Measurements from ENCODE around the gene SLC24A3.

Gene SLC24A3

DNA sequence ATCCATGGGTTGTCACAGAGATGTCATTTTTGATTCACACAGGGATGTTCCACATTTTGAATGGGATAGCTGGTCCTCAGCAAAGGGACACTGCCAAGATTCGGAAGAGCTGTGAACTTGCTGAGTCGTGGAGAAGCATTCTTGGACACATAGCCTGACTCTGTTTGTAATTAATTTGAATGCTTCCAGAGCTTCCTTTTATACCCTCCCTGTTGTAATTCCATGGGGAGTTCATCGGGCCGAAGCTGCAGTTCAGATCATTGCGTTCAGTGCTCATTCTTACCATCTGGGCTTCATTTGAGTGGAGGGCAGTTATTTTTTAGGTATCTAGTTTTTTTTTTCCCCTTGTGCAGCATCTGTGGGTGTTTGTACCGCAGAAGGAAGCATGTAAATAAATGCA, 126.5 kb downstream of the SLC24A3 start:
- H3K36me3 ChIP-seq, result no peaks in the 10 kb centered on the region

DNA sequence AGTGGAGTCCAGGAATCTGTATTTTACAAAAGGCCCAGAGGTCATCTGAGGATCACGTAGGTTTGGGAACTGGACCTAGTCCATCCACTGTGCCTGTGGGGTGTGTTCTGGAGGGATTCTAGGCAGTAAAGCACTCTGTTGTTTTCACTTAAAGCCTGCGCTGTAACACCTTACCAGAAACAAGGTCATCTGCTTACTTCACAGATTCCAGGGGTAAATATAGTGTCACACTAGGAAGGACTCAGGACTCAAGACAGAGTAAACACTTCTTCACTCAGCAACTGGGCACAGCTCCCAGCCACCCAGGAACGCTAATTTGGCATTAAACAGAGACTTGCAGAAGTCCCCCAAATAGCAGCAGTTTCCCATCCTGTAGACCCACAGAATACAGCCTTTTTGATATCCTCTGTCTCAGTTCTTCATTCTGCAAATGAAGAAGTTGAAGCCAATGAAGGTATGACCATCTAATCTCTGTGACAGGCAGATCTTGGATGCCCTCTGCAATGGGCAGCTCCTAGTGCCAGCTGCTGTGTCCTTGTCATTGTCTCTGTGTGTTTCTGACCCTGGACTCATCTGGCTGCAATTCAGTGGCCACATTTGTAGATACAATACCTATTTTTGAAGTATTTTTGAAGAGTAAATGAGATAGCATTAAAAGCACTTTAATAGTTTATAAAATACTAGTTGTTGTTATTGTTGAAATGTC, 129.1 kb downstream of the SLC24A3 start:
- Histone ChIP-seq H3K27me3 (no peaks in the 10 kb centered on the region), H3K4me3 (ENCODE audit: low read depth in 1 of 2, low read length in 1 of 2) (no peak overlapping the region), H3K36me3 (no peaks in the 10 kb centered on the region), H3K4me1 (ENCODE audit: control insufficient read depth in 1 of 2, insufficient read depth in 1 of 2, low read depth in 1 of 2, low read length in 1 of 2) (peaks cover 0 to 6% of the 10 kb centered on the region in 2 experiments), H3K9me3 (no peaks in the 10 kb centered on the region), H3K27ac (no peak overlapping the region)
- TF ChIP-seq, protein P1, sequence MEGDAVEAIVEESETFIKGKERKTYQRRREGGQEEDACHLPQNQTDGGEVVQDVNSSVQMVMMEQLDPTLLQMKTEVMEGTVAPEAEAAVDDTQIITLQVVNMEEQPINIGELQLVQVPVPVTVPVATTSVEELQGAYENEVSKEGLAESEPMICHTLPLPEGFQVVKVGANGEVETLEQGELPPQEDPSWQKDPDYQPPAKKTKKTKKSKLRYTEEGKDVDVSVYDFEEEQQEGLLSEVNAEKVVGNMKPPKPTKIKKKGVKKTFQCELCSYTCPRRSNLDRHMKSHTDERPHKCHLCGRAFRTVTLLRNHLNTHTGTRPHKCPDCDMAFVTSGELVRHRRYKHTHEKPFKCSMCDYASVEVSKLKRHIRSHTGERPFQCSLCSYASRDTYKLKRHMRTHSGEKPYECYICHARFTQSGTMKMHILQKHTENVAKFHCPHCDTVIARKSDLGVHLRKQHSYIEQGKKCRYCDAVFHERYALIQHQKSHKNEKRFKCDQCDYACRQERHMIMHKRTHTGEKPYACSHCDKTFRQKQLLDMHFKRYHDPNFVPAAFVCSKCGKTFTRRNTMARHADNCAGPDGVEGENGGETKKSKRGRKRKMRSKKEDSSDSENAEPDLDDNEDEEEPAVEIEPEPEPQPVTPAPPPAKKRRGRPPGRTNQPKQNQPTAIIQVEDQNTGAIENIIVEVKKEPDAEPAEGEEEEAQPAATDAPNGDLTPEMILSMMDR (IDR thresholded peaks at IDR 0.05), result no peak

More for the DNA sequence above, 126.5 kb downstream of the SLC24A3 start:
- H3K9me3 ChIP-seq, result no peaks in the 10 kb centered on the region
- TF ChIP-seq, protein P1 (IDR thresholded peaks at IDR 0.05), result no peak
- H3K27ac ChIP-seq, result no peak overlapping the region
- H3K4me3 ChIP-seq (ENCODE audit: low read depth in 1 of 2, low read length in 1 of 2), result no peak overlapping the region
- H3K4me1 ChIP-seq (ENCODE audit: control insufficient read depth in 1 of 2, insufficient read depth in 1 of 2, low read depth in 1 of 2, low read length in 1 of 2), result peaks cover 0 to 9% of the 10 kb centered on the region in 2 experiments
- no peaks in the 10 kb centered on the region for H3K27me3 ChIP-seq

DNA sequence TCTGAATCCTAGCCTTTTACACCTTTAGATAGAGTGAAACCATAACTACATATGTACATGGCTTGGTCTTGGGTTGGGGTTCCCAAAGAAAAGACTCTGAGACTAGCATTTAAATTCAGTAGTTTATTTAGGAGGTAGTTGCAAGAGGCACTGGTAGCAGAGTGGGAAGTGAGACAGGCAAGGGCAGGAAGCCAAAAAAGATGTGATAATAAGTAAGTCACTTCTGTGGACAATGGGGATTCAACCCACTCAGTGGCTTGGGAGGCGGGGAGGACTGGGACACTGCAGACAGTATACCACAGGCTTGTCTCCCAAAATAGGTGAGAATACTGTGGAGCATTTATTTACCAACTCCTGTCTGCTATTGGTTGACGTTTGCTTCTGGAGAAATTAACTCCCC, 131.9 kb downstream of the SLC24A3 start:
- Histone ChIP-seq H3K36me3 (no peaks in the 10 kb centered on the region), H3K4me1 (ENCODE audit: control insufficient read depth in 1 of 2, insufficient read depth in 1 of 2, low read depth in 1 of 2, low read length in 1 of 2) (peaks cover 8 to 12% of the 10 kb centered on the region in 2 experiments), H3K27me3 (no peaks in the 10 kb centered on the region), H3K27ac (no peak overlapping the region), H3K4me3 (ENCODE audit: low read depth in 1 of 2, low read length in 1 of 2) (no peak overlapping the region), H3K9me3 (no peaks in the 10 kb centered on the region)
- TF ChIP-seq, protein P1 (IDR thresholded peaks at IDR 0.05), result no peak

DNA sequence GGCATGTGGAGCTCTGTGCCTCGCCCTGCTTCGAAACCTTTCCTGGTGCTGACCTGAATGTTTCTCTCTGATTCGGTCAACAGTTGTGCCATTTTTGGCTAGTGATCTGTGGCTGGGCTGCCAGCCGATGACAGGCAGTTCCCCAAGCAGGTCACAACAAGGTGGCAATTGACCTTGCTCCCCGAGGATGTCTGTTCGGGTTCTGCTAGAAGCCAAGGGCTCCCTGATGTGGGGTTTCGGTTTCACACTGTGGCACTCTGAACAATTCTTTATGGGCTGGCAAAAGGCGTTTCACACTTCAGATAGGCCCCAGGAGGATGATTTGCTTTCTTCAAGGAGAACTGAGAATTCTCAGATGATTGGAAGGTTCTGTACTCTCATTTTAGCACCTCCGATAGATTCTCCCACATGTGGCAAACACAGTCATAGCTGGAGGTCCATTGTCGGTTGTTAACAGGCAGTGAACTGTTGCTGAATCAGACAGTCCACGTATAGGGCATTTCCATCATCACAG, 135.6 kb downstream of the SLC24A3 start:
- Histone ChIP-seq H3K27ac (no peak overlapping the region), H3K4me1 (ENCODE audit: control insufficient read depth in 1 of 2, insufficient read depth in 1 of 2, low read depth in 1 of 2, low read length in 1 of 2) (peaks cover 8 to 12% of the 10 kb centered on the region in 2 experiments), H3K4me3 (ENCODE audit: low read depth in 1 of 2, low read length in 1 of 2) (no peak overlapping the region), H3K36me3 (no peaks in the 10 kb centered on the region), H3K27me3 (no peaks in the 10 kb centered on the region), H3K9me3 (no peaks in the 10 kb centered on the region)
- TF ChIP-seq, protein P1 (IDR thresholded peaks at IDR 0.05), result no peak

DNA sequence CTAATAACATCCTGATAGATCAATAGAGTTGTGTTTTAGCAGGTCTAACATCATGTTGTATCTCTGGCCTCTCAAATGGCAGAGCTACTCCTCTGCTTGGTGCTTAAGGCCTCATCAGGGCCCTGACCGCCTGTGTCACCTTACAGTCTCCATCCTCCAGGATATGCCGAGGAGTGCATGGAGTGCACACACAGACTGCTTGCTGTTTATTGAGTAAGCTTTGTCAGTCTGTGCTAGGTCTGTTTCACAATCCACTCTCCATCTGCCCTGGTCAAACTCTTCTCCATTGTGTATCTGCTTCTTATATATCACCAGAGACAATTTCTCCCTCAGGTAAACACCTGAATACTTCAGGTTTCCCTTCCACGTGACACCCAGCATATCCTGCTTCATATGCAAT, 136.1 kb downstream of the SLC24A3 start:
- H3K9me3 ChIP-seq, result no peaks in the 10 kb centered on the region
- peaks cover 8 to 12% of the 10 kb centered on the region in 2 experiments for H3K4me1 ChIP-seq (ENCODE audit: control insufficient read depth in 1 of 2, insufficient read depth in 1 of 2, low read depth in 1 of 2, low read length in 1 of 2)
- H3K27me3 ChIP-seq, result no peaks in the 10 kb centered on the region
- H3K4me3 ChIP-seq (ENCODE audit: low read depth in 1 of 2, low read length in 1 of 2), result no peak overlapping the region
- H3K27ac ChIP-seq, result no peak overlapping the region
- H3K36me3 ChIP-seq, result no peaks in the 10 kb centered on the region
- TF ChIP-seq, protein P1 (IDR thresholded peaks at IDR 0.05), result no peak
